ENCODE results near the gene MMP2. TPM values are rescaled to one million over a fixed set of nuclear protein-coding genes. Genes with fewer than 3 reads are reported as not detected.

Gene MMP2
- total RNA-seq, 1 experiment from 2014 or later = 311 TPM

DNA sequence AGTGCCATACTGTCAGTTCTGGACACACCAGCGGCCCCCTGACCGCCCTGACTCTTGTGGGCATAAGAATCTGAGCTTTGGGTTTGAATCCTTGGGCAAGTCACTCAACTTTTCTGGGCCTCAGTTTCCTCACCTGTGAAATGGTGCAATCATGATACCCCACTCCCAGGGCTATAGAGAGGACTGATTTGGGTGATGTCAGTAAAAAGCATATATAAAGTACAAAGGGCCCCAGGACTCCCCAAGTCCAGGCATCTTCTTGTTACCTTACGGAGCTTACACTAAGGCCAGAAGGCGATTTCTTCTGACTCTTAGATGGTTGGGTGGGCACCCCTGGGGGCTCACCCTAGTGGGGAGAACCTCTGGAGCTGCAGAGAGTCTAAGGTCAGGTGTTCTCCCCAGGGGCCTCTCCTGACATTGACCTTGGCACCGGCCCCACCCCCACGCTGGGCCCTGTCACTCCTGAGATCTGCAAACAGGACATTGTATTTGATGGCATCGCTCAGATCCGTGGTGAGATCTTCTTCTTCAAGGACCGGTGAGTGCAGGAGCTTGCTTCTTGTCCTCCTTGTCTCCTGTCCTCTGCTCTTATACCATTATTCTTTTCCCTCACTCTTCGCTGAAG is 13.9 kb downstream of the MMP2 start:
- CTCF ChIA-PET = interaction anchor here (0.7 kb wide), 1 partner anchor 27 kb away, joined by 3 read pairs; no protein-coding TSS in a partner anchor
- intact Hi-C loops (cut with micrococcal nuclease; ENCODE audit: unreplicated experiment) (no loop called here), in situ Hi-C loops (cut with HindIII; ENCODE audit: low pct_unique_long_range_greater_than_20kb, low sequenced_read_pairs) (no loop called here)

DNA sequence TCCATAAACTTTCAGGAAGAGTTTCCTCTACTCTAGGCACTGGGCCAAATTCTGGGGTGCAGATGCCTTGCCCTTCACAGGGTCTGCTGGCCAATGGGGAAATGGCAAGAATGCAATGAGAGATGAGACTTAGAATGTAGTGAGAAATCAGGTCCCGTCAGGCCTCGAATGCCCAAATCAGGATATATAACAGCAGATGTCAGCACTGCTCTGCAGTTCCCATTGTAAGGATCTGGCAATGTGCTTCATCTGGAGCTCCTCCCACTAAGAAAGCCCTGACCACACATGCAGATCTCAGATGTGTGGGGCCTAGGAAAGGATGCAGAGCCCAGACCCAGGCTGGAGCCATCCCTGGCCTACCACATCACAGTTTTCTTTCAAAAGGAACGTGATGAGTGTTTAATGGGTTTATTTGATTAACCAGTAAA is 16.0 kb downstream of the MMP2 start:
- DNase-seq (ENCODE audit: low read depth, low spot score) (no peak), ATAC-seq (peak; percentile 64; the same call in 1 of the 2 replicates)
- TF ChIP-seq, protein P1, sequence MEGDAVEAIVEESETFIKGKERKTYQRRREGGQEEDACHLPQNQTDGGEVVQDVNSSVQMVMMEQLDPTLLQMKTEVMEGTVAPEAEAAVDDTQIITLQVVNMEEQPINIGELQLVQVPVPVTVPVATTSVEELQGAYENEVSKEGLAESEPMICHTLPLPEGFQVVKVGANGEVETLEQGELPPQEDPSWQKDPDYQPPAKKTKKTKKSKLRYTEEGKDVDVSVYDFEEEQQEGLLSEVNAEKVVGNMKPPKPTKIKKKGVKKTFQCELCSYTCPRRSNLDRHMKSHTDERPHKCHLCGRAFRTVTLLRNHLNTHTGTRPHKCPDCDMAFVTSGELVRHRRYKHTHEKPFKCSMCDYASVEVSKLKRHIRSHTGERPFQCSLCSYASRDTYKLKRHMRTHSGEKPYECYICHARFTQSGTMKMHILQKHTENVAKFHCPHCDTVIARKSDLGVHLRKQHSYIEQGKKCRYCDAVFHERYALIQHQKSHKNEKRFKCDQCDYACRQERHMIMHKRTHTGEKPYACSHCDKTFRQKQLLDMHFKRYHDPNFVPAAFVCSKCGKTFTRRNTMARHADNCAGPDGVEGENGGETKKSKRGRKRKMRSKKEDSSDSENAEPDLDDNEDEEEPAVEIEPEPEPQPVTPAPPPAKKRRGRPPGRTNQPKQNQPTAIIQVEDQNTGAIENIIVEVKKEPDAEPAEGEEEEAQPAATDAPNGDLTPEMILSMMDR (IDR thresholded peaks at IDR 0.05) = peak; percentile 55
- TF ChIP-seq TCF7L2 (IDR thresholded peaks at IDR 0.05; ENCODE audit: low read depth, low read length) = no peak
- no TSS peak for BruUV-seq (replicated peaks)
- ChIA-PET POLR2A (no interaction called here), CTCF (interaction anchor here (0.5 to 1.0 kb wide), 3 partner anchors 30 to 205 kb away, joined by 3 to 5 read pairs (median 3); no protein-coding TSS in a partner anchor)
- H3K36me3 ChIP-seq (ENCODE audit: control insufficient read depth, insufficient read depth, low read length) = no peaks in the 10 kb centered on the region; the same call in 1 of the 2 replicates
- intact Hi-C loops (cut with micrococcal nuclease; ENCODE audit: unreplicated experiment) = no loop called here
- H3K4me3 ChIP-seq (ENCODE audit: low read depth in 2 of 2, low read length in 2 of 2) = no peak overlapping the region
- H3K9me3 ChIP-seq (ENCODE audit: control insufficient read depth, insufficient read depth, low read depth, low read length) = no peaks in the 10 kb centered on the region
- in situ Hi-C loops (cut with HindIII; ENCODE audit: low pct_unique_long_range_greater_than_20kb, low sequenced_read_pairs) = no loop called here
- H3K27ac ChIP-seq (ENCODE audit: low read length) = peak overlapping the region; percentile 59
- peaks cover 55% of the 10 kb centered on the region for H3K4me1 ChIP-seq (ENCODE audit: control insufficient read depth, insufficient read depth, low read length)
- no peaks in the 10 kb centered on the region for H3K27me3 ChIP-seq (ENCODE audit: control insufficient read depth, insufficient read depth, low read length)

More for the DNA sequence above, 13.9 kb downstream of the MMP2 start:
- Histone ChIP-seq H3K27ac (ENCODE audit: low read length) (no peak overlapping the region), H3K27me3 (ENCODE audit: control insufficient read depth, insufficient read depth, low read length) (no peaks in the 10 kb centered on the region), H3K4me1 (ENCODE audit: control insufficient read depth, insufficient read depth, low read length) (peaks cover 40% of the 10 kb centered on the region), H3K4me3 (ENCODE audit: low read depth in 2 of 2, low read length in 2 of 2) (no peak overlapping the region), H3K9me3 (ENCODE audit: control insufficient read depth, insufficient read depth, low read depth, low read length) (no peaks in the 10 kb centered on the region), H3K36me3 (ENCODE audit: control insufficient read depth, insufficient read depth, low read length) (peaks cover 3% of the 10 kb centered on the region; the same call in 1 of the 2 replicates)
- POLR2A ChIA-PET = no interaction called here
- ATAC-seq = no peak
- no peak for DNase-seq (ENCODE audit: low read depth, low spot score)
- TF ChIP-seq TCF7L2 (IDR thresholded peaks at IDR 0.05; ENCODE audit: low read depth, low read length) = no peak
- TF ChIP-seq, protein P2, sequence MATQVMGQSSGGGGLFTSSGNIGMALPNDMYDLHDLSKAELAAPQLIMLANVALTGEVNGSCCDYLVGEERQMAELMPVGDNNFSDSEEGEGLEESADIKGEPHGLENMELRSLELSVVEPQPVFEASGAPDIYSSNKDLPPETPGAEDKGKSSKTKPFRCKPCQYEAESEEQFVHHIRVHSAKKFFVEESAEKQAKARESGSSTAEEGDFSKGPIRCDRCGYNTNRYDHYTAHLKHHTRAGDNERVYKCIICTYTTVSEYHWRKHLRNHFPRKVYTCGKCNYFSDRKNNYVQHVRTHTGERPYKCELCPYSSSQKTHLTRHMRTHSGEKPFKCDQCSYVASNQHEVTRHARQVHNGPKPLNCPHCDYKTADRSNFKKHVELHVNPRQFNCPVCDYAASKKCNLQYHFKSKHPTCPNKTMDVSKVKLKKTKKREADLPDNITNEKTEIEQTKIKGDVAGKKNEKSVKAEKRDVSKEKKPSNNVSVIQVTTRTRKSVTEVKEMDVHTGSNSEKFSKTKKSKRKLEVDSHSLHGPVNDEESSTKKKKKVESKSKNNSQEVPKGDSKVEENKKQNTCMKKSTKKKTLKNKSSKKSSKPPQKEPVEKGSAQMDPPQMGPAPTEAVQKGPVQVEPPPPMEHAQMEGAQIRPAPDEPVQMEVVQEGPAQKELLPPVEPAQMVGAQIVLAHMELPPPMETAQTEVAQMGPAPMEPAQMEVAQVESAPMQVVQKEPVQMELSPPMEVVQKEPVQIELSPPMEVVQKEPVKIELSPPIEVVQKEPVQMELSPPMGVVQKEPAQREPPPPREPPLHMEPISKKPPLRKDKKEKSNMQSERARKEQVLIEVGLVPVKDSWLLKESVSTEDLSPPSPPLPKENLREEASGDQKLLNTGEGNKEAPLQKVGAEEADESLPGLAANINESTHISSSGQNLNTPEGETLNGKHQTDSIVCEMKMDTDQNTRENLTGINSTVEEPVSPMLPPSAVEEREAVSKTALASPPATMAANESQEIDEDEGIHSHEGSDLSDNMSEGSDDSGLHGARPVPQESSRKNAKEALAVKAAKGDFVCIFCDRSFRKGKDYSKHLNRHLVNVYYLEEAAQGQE (IDR thresholded peaks at IDR 0.05; ENCODE audit: insufficient read depth in 1 of 2, low read depth in 2 of 2, low read length in 1 of 2) = no peak
- no peak for TF ChIP-seq SIN3A (IDR thresholded peaks at IDR 0.05; ENCODE audit: borderline replicate concordance, insufficient read depth, low read depth, low read length)
- TF ChIP-seq, protein P1 (IDR thresholded peaks at IDR 0.05) = no peak
- no peak for TF ChIP-seq POLR2AphosphoS5 (IDR thresholded peaks at IDR 0.05; ENCODE audit: low read depth, low read length)
- BruUV-seq (replicated peaks) = no TSS peak
